Hepatocyte (in vitro differentiated cells): Measurements from ENCODE around the gene CNR2.

Source experiments
- EZH2phosphoT487 ChIP-seq: fragments of 200-600 bp; sonication (generic); IDR thresholded peaks from one replicate; pipeline ENCODE4 v1.6.1; 2018; ENCODE audit warnings: antibody characterized with exemption, mild to moderate bottlenecking, low read depth, moderate library complexity; ENCODE audit not compliant: unreplicated experiment, severe bottlenecking
- TF ChIP-seq, protein P1 (sequence below): fragments of 200-600 bp; sonication (generic); IDR thresholded peaks from 2 replicates; pipeline ENCODE4 v1.5.1; 2016; ENCODE audit warnings: antibody characterized with exemption, mild to moderate bottlenecking; ENCODE audit not compliant: poor library complexity

DNA sequence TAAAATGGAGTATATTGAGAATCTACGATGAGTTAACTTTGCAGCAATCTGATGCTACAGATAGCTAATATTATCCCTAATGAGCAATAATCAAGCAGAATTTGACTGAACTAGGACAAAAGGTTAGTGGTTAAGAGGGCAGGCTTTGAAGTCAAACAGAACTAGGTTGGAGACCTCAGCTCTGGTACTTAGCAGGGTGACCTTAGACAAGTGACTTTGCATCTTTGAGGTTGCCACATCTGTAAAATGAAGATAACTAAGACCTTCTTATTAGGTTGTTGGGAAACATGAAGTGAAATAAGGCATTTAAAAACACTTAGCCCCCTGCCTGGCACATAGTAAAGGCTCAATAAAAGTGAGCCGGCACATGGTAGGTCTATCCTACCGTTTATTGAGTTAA, 40.7 kb downstream of the CNR2 start:
- TF ChIP-seq, protein P1, sequence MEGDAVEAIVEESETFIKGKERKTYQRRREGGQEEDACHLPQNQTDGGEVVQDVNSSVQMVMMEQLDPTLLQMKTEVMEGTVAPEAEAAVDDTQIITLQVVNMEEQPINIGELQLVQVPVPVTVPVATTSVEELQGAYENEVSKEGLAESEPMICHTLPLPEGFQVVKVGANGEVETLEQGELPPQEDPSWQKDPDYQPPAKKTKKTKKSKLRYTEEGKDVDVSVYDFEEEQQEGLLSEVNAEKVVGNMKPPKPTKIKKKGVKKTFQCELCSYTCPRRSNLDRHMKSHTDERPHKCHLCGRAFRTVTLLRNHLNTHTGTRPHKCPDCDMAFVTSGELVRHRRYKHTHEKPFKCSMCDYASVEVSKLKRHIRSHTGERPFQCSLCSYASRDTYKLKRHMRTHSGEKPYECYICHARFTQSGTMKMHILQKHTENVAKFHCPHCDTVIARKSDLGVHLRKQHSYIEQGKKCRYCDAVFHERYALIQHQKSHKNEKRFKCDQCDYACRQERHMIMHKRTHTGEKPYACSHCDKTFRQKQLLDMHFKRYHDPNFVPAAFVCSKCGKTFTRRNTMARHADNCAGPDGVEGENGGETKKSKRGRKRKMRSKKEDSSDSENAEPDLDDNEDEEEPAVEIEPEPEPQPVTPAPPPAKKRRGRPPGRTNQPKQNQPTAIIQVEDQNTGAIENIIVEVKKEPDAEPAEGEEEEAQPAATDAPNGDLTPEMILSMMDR = no peak
- no peak for TF ChIP-seq EZH2phosphoT487
